Gastrocnemius medialis (tissue), 4 donors: Measurements from ENCODE around the gene ATP1A2. TPM values are rescaled to one million over a fixed set of nuclear protein-coding genes. Genes with fewer than 3 reads are reported as not detected.
"Not testable (repeated sequence)": the region's sequence is repeated elsewhere in the genome, so short reads cannot be mapped to it uniquely, and the experiment has no call there.

ENCODE experiments used
- ATAC-seq, 2 donors: fragments of 150-250 bp; one replicate each; pipeline ENCODE4 v1.9.1; 2016
- DNase-seq, 2 donors: peaks; one replicate each; pipeline ENCODE4 v3.0.0-alpha.2; 2019
- H3K27ac ChIP-seq, 4 donors: fragments of 200-600 bp; sonication (generic); 1 replicate in 1 of 4; 2 replicates in 3 of 4; pipeline ENCODE4 v1.5.1; 2016 to 2018; ENCODE audit warnings: mild to moderate bottlenecking in 2 of 4, moderate library complexity in 1 of 4
- H3K27me3 ChIP-seq, 3 donors: fragments of 200-600 bp; sonication (generic) in 2 of 3; 1 replicate in 1 of 3; 2 replicates in 2 of 3; pipeline versions ENCODE4 v1.5.1 to v1.6.0; 2016 to 2019; ENCODE audit warnings: mild to moderate bottlenecking in 1 of 3, moderate library complexity in 1 of 3
- H3K36me3 ChIP-seq, 2 donors: fragments of 200-600 bp; sonication (generic) in 1 of 2; one replicate each; pipeline ENCODE4 v1.5.1; 2017 to 2018
- H3K4me1 ChIP-seq, 2 donors: fragments of 200-600 bp; sonication (generic) in 1 of 2; one replicate each; pipeline ENCODE4 v1.5.1; 2016 to 2017; ENCODE audit warnings: mild to moderate bottlenecking in 2 of 2
- H3K4me3 ChIP-seq, 4 donors: fragments of 200-600 bp; sonication (generic) in 3 of 4; 1 replicate in 1 of 4; 2 replicates in 3 of 4; pipeline ENCODE4 v1.5.1; 2016 to 2019; ENCODE audit warnings: mild to moderate bottlenecking in 2 of 4
- H3K9me3 ChIP-seq, 3 donors: fragments of 200-600 bp; sonication (generic) in 2 of 3; 1 replicate in 1 of 3; 2 replicates in 2 of 3; pipeline ENCODE4 v1.5.1; 2016 to 2019
- CTCF ChIP-seq, 5 experiments: fragments of 450-650 bp in 3 of 5; fragments of 200-600 bp in 2 of 5; sonication (generic) in 2 of 5; IDR thresholded peaks in 4 of 5; conservative IDR thresholded peaks in 1 of 5; 1 replicate in 4 of 5; 2 replicates in 1 of 5; pipeline ENCODE4 v1.5.1; 2016 to 2019; ENCODE audit warnings: antibody characterized with exemption in 5 of 5, mild to moderate bottlenecking in 3 of 5, moderate library complexity in 3 of 5
- POLR2A ChIP-seq, 2 donors: fragments of 450-650 bp; IDR thresholded peaks; one replicate each; pipeline ENCODE4 v1.6.1; 2017; ENCODE audit warnings: antibody characterized with exemption in 2 of 2, mild to moderate bottlenecking in 2 of 2, moderate library complexity in 2 of 2
- in situ Hi-C, 4 donors: fragments of 200-750 bp; cut with MboI; loops; one replicate each; pipeline versions ENCODE4 v1.15.0 to v1.8.0; 2017; ENCODE audit warnings: low sequenced_read_pairs in 4 of 4
- intact Hi-C: fragments of 100-400 bp; cut with DNase I; formaldehyde crosslinking; loops from one replicate; pipeline ENCODE4 v1.15.1; 2023; ENCODE audit warnings: low total_unique reads
- total RNA-seq, 4 donors: library from RNA; depleted of rRNA; stranded (reverse); fragments of >200 nt; gene quantifications; one replicate each; pipeline versions ENCODE4 v1.1.0 to v1.2.3, GENCODE V29; 2016

ATP1A2 gene
- total RNA-seq, 4 donors from 2014 or later = 281 to 710 (median 413) TPM

- DNase-seq (no peak), ATAC-seq (no peak)
- Histone ChIP-seq H3K9me3 (no peaks in the 10 kb centered on the region), H3K4me1 (peaks cover 34 to 39% of the 10 kb centered on the region in 2 donors), H3K27ac (no peak overlapping the region), H3K27me3 (no peaks in the 10 kb centered on the region), H3K36me3 (no peaks in the 10 kb centered on the region), H3K4me3 (no peak overlapping the region)
- TF ChIP-seq CTCF (IDR thresholded peaks at IDR 0.05 in 4 of 5, conservative IDR thresholded peaks at IDR 0.05 in 1 of 5) (no peak), POLR2A (IDR thresholded peaks at IDR 0.05) (no peak)
- intact Hi-C loops (no loop called here), in situ Hi-C loops (loop anchor here in 2 of 4 donors (10.0 kb wide), 3 partner anchors 80 to 150 kb away; partner anchors contain the start of gene CASQ1 (in 1 of the 2))
Observed at GRCh38 chr1:160105155-160105554, 10.4 kb upstream of the ATP1A2 start.

- intact Hi-C loops (no loop called here), in situ Hi-C loops (loop anchor here in 2 of 4 donors (10.0 kb wide), 3 partner anchors 77 to 147 kb away; partner anchors contain the start of gene CASQ1 (in 1 of the 2))
- H3K9me3 ChIP-seq = no peaks in the 10 kb centered on the region
- no peak overlapping the region for H3K4me3 ChIP-seq
- no peaks in the 10 kb centered on the region for H3K27me3 ChIP-seq
- no peak overlapping the region for H3K27ac ChIP-seq
- no peak for ATAC-seq
- DNase-seq = no peak
- H3K4me1 ChIP-seq = peaks cover 21 to 24% of the 10 kb centered on the region in 2 donors
- no peak for TF ChIP-seq POLR2A (IDR thresholded peaks at IDR 0.05)
- no peak for TF ChIP-seq CTCF (IDR thresholded peaks at IDR 0.05 in 4 of 5, conservative IDR thresholded peaks at IDR 0.05 in 1 of 5)
- no peaks in the 10 kb centered on the region for H3K36me3 ChIP-seq
Observed at GRCh38 chr1:160107512-160107911, 8.0 kb upstream of the ATP1A2 start.

- Histone ChIP-seq H3K4me1 (peaks cover 29 to 32% of the 10 kb centered on the region in 2 donors), H3K27ac (no peak overlapping the region), H3K36me3 (no peaks in the 10 kb centered on the region), H3K27me3 (no peaks in the 10 kb centered on the region), H3K9me3 (no peaks in the 10 kb centered on the region), H3K4me3 (no peak overlapping the region)
- intact Hi-C loops (no loop called here), in situ Hi-C loops (loop anchor here in 2 of 4 donors (10.0 kb wide), 3 partner anchors 76 to 146 kb away; partner anchors contain the start of gene CASQ1 (in 1 of the 2))
- no peak for DNase-seq
- ATAC-seq = peak in 1 of 2 donors; percentile 32
- peak in 4 of 5 experiments; percentile 28 to 61 (median 30) for TF ChIP-seq CTCF (IDR thresholded peaks at IDR 0.05 in 4 of 5, conservative IDR thresholded peaks at IDR 0.05 in 1 of 5)
- TF ChIP-seq POLR2A (IDR thresholded peaks at IDR 0.05) = no peak
Observed at GRCh38 chr1:160108888-160109662, 6.5 kb upstream of the ATP1A2 start.

GRCh38 chr1:160109686-160110085, 5.9 kb upstream of the ATP1A2 start:
- Histone ChIP-seq H3K36me3 (no peaks in the 10 kb centered on the region), H3K9me3 (no peaks in the 10 kb centered on the region), H3K4me1 (peaks cover 35 to 38% of the 10 kb centered on the region in 2 donors), H3K4me3 (no peak overlapping the region), H3K27me3 (no peaks in the 10 kb centered on the region), H3K27ac (no peak overlapping the region)
- no peak for DNase-seq
- no peak for ATAC-seq
- in situ Hi-C loops (loop anchor here in 2 of 4 donors (10.0 kb wide), 3 partner anchors 75 to 145 kb away; partner anchors contain the start of gene CASQ1 (in 1 of the 2)), intact Hi-C loops (no loop called here)
- TF ChIP-seq CTCF (IDR thresholded peaks at IDR 0.05 in 4 of 5, conservative IDR thresholded peaks at IDR 0.05 in 1 of 5) (no peak), POLR2A (IDR thresholded peaks at IDR 0.05) (no peak)

- DNase-seq, intact Hi-C loops, H3K9me3 ChIP-seq, H3K4me3 ChIP-seq, H3K36me3 ChIP-seq, in situ Hi-C loops, ATAC-seq, H3K27me3 ChIP-seq: not testable (repeated sequence)
- H3K4me1 ChIP-seq = peaks cover 40 to 47% of the 10 kb centered on the region in 2 donors
- peak overlapping the region; percentile 70 to 100 (median 97) for H3K27ac ChIP-seq
Observed at GRCh38 chr1:160111462-160111861, 4.1 kb upstream of the ATP1A2 start.
